Epithelial cell of esophagus (primary cell): Measurements from ENCODE around the gene ROBO1.

Experiments
- DNase-seq: peaks from one replicate; pipeline ENCODE4 v3.0.0; 2010; ENCODE audit warnings: low read depth
- H3K4me3 ChIP-seq: 2 replicates; pipeline ENCODE4 v1.5.1; 2011; ENCODE audit warnings: mild to moderate bottlenecking, low read length, control low read depth
- CTCF ChIP-seq: IDR thresholded peaks from 2 replicates; pipeline ENCODE4 v1.5.1; 2011; ENCODE audit warnings: low read depth, mild to moderate bottlenecking, low read length, control low read depth, inconsistent platforms; ENCODE audit not compliant: insufficient read depth; ENCODE audit errors: missing control alignments

Gene ROBO1

DNA sequence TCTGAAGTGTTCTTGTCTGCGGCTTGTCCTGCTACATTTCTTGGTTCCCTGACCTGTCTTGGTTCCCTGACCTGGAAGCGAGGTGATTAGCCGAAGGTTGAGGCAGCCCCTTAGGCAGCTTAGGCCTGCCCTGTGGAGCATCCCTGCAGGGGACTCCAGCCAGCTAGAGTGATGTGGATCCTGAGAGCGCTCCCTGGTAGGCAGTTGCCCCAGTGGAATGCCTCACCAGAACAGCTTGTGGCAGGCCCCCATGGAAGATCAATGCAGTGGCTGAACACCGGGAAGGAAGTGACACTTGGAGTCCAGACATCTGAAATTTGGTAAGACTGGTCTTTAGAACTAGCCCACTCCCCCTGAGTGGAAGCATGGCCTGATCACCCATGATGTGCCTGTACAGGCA is 5.5 kb upstream of the ROBO1 start:
- no peak for DNase-seq
- H3K4me3 ChIP-seq, result no peak overlapping the region
- no peak for TF ChIP-seq CTCF

- TF ChIP-seq CTCF, result no peak
- no peak for DNase-seq
- no peak overlapping the region for H3K4me3 ChIP-seq
Observed at GRCh38 chr3:79769229-79769628, 1.4 kb upstream of the ROBO1 start.

GRCh38 chr3:79767194-79767904 is 449 bp downstream of the ROBO1 start:
- no peak for TF ChIP-seq CTCF
- H3K4me3 ChIP-seq, result no peak overlapping the region
- DNase-seq, result no peak

DNA sequence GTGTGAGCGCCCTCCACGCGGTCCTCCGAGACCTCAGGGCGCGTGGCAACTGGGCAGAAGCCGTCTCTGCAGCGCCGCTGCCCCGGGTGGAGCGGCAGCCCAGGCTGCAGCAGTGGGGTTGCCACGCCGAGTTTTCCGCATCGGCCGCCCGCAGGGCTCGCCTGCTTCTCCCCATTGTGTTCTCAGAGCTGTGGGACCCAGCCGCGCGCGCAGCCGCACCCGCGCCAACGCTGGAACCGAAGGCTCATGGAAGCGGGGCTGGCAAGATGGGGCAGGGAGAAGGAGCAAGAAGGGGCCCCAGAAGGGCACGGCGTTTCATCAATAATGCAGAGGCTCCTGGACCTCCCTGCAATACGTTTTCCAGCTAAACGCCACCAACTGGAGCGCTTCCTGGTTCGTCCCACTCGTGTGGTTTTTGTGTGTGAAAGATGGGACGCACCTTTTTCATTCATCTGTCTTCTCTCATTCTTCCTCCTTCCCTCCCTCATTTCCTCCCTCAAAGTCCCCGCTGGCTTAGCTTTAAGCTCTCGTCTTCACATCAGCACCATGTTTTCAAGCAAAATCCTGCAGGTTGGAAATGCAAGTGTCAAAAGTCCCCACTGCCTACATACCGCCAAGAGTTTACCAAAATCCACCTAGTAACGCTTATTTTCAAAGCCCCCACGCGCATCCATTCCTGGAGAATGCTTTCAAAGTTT is 1.2 kb downstream of the ROBO1 start:
- no peak for DNase-seq
- no peak overlapping the region for H3K4me3 ChIP-seq
- TF ChIP-seq CTCF, result no peak

DNA sequence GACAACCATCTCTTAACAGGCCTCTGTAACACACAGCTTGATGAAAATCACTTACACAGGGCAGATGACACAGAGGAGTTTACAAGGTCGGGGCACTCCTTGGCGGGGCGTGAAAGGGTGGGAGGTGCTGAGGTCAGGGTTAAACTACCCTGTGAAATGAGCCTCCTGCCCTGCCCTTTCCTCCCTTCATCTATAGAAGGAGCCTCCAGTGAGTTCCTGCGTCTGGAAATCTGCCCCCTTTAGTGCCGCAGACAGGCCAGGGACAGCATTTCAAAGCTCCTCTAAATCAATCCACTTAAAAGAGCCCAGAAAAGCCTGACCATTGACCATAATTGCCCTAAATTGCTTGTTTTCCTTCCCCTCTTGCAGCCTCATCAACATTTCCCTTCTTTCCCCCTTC is 1.9 kb downstream of the ROBO1 start:
- TF ChIP-seq CTCF, result no peak
- no peak overlapping the region for H3K4me3 ChIP-seq
- DNase-seq, result no peak

DNA sequence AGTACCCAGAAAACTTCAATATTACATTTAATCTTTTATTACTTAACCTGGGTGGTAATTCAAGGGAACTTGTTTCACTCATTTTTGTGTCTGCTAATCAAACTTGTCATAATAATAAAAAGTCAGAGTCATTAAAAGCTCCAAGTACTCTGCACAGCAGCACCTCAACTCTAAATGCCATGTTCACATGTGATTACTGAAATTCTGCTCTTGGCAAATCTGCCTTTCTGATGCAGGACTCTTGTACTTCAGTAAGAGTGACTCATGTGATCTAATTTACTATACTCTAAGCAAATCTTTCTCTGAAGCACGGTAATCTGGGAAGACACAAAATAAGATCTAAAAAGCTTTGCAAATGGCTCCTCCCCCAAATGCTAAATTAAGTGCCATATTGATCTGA is 6.4 kb downstream of the ROBO1 start:
- no peak overlapping the region for H3K4me3 ChIP-seq
- DNase-seq, result no peak
- TF ChIP-seq CTCF, result no peak

DNA sequence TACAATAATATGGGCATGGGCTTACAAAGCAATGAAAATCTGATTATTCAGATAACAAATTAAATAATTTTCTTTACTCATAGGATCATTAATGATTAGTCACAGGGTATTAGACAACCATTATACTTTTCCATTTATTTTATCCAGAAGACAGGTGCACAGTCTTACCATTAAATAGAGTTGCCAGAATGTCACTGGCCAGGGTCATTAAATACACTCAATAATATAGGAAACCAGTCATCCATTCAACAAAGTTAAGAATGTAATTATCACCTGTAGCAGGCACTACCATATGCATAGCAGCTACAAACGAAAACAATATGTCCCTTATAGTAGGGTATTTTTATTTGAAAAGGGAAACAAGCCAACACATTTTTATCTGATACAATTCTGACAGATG is 16.1 kb downstream of the ROBO1 start:
- TF ChIP-seq CTCF, result no peak
- DNase-seq, result no peak
- no peak overlapping the region for H3K4me3 ChIP-seq
